H1 (cell line): ENCODE data around the gene UBE3C. TPM values are rescaled to one million over a fixed set of nuclear protein-coding genes. Genes with fewer than 3 reads are reported as not detected.

Experiments
- EZH2 ChIP-seq: fragments of 200-600 bp; sonication (generic); IDR thresholded peaks from 2 replicates; pipeline ENCODE4 v1.7.1; 2012; ENCODE audit warnings: low read depth, mild to moderate bottlenecking, moderate library complexity, low read length, inconsistent platforms; ENCODE audit not compliant: severe bottlenecking
- TAF1 ChIP-seq: IDR thresholded peaks from 2 replicates; pipeline ENCODE4 v1.6.1; 2011; ENCODE audit warnings: mild to moderate bottlenecking, low read depth, low read length
- TCF12 ChIP-seq: IDR thresholded peaks from 2 replicates; pipeline ENCODE4 v1.6.1; 2011; ENCODE audit warnings: low read depth, mild to moderate bottlenecking, low read length
- polyA plus RNA-seq, 7 experiments: library from polyadenylated mRNA; depleted of rRNA in 3 of 7; stranded (reverse) in 5 of 7; unstranded in 2 of 7; fragments of >200 nt in 5 of 7; fragments of 200-250 nt in 2 of 7; gene quantifications; 1 replicate in 5 of 7; 2 replicates in 1 of 7; 4 replicates in 1 of 7; pipeline versions ENCODE4 v1.2.1 to v1.2.3, GENCODE V29; 2011 to 2013; ENCODE audit warnings: missing spikeins in 2 of 7, mixed read lengths in 2 of 7
- total RNA-seq: library from RNA; stranded (reverse); fragmentation: NEBNext Ultra II Directional; extraction: Animal tissue kit (Norgen Biotek cat#: 25700); gene quantifications from 2 replicates; pipeline ENCODE4 v1.2.1, GENCODE V29; 2021
- TF ChIP-seq, protein P1 (sequence below): fragments of 300-600 bp; sonication (generic); IDR thresholded peaks from 2 replicates; pipeline ENCODE4 v1.7.1; 2012; ENCODE audit warnings: low read length, moderate library complexity, mild to moderate bottlenecking, inconsistent platforms; ENCODE audit not compliant: insufficient replicate concordance

Gene UBE3C
- total and polyA plus RNA-seq, 2 of the 8 experiments (the other 6 are each of a cell fraction or from before 2014, with no cell fraction given) = 32.0 to 54.1 TPM

DNA sequence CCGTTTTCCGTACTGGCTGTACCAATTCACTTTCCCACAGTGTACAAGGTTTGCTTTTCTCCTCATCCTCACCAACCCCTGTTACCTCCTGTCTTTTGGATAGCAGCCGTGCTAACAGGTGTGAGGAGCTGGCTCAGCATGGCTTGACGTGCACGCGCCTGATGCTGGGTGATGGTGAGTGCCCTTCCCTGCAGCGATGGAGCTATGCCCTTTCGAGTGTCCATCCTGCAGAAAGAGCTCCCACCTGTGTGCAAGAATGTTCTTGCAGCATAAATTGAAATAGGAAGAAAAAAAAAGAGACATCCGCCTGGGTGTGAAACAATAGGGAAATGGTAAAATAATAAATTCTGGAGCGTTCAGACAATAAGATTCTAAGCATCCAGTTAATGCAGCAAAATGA lies 9.5 kb upstream of the UBE3C start (continued):
- TF ChIP-seq EZH2 = no peak
- TF ChIP-seq, protein P1, sequence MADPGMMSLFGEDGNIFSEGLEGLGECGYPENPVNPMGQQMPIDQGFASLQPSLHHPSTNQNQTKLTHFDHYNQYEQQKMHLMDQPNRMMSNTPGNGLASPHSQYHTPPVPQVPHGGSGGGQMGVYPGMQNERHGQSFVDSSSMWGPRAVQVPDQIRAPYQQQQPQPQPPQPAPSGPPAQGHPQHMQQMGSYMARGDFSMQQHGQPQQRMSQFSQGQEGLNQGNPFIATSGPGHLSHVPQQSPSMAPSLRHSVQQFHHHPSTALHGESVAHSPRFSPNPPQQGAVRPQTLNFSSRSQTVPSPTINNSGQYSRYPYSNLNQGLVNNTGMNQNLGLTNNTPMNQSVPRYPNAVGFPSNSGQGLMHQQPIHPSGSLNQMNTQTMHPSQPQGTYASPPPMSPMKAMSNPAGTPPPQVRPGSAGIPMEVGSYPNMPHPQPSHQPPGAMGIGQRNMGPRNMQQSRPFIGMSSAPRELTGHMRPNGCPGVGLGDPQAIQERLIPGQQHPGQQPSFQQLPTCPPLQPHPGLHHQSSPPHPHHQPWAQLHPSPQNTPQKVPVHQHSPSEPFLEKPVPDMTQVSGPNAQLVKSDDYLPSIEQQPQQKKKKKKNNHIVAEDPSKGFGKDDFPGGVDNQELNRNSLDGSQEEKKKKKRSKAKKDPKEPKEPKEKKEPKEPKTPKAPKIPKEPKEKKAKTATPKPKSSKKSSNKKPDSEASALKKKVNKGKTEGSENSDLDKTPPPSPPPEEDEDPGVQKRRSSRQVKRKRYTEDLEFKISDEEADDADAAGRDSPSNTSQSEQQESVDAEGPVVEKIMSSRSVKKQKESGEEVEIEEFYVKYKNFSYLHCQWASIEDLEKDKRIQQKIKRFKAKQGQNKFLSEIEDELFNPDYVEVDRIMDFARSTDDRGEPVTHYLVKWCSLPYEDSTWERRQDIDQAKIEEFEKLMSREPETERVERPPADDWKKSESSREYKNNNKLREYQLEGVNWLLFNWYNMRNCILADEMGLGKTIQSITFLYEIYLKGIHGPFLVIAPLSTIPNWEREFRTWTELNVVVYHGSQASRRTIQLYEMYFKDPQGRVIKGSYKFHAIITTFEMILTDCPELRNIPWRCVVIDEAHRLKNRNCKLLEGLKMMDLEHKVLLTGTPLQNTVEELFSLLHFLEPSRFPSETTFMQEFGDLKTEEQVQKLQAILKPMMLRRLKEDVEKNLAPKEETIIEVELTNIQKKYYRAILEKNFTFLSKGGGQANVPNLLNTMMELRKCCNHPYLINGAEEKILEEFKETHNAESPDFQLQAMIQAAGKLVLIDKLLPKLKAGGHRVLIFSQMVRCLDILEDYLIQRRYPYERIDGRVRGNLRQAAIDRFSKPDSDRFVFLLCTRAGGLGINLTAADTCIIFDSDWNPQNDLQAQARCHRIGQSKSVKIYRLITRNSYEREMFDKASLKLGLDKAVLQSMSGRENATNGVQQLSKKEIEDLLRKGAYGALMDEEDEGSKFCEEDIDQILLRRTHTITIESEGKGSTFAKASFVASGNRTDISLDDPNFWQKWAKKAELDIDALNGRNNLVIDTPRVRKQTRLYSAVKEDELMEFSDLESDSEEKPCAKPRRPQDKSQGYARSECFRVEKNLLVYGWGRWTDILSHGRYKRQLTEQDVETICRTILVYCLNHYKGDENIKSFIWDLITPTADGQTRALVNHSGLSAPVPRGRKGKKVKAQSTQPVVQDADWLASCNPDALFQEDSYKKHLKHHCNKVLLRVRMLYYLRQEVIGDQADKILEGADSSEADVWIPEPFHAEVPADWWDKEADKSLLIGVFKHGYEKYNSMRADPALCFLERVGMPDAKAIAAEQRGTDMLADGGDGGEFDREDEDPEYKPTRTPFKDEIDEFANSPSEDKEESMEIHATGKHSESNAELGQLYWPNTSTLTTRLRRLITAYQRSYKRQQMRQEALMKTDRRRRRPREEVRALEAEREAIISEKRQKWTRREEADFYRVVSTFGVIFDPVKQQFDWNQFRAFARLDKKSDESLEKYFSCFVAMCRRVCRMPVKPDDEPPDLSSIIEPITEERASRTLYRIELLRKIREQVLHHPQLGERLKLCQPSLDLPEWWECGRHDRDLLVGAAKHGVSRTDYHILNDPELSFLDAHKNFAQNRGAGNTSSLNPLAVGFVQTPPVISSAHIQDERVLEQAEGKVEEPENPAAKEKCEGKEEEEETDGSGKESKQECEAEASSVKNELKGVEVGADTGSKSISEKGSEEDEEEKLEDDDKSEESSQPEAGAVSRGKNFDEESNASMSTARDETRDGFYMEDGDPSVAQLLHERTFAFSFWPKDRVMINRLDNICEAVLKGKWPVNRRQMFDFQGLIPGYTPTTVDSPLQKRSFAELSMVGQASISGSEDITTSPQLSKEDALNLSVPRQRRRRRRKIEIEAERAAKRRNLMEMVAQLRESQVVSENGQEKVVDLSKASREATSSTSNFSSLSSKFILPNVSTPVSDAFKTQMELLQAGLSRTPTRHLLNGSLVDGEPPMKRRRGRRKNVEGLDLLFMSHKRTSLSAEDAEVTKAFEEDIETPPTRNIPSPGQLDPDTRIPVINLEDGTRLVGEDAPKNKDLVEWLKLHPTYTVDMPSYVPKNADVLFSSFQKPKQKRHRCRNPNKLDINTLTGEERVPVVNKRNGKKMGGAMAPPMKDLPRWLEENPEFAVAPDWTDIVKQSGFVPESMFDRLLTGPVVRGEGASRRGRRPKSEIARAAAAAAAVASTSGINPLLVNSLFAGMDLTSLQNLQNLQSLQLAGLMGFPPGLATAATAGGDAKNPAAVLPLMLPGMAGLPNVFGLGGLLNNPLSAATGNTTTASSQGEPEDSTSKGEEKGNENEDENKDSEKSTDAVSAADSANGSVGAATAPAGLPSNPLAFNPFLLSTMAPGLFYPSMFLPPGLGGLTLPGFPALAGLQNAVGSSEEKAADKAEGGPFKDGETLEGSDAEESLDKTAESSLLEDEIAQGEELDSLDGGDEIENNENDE = no peak
- no peak for TF ChIP-seq TAF1
- TF ChIP-seq TCF12 = no peak
